K562 (cell line): ENCODE results near the gene STPG4. TPM values are rescaled to one million over a fixed set of nuclear protein-coding genes. Genes with fewer than 3 reads are reported as not detected.

Source experiments
- ATAC-seq: fragments of 200-7000 bp; cut with Tn5 transposase; 3 replicates; pipeline ENCODE4 v1.9.1; 2020; ENCODE audit warnings: moderate library complexity
- BruUV-seq: library from RNA; stranded (reverse); fragments of 400-500 nt; replicated peaks from 2 replicates; lab custom pipeline; 2021; lab: Mats Ljungman, UMichigan
- CTCF ChIA-PET: fragments of 300-600 bp; formaldehyde crosslinking; extraction: SDS; loops from one replicate; lab custom pipeline; 2021; ENCODE audit warnings: low intra/inter-chr PET ratio; lab: Yijun Ruan, JAX
- POLR2A ChIA-PET: fragments of 300-600, 350-650 bp; sonication (Branson Sonifier 250); formaldehyde crosslinking; extraction: SDS; loops from one replicate; lab custom pipeline; 2021; ENCODE audit warnings: antibody characterized with exemption, inconsistent platforms; lab: Yijun Ruan, JAX
- DNase-seq, 4 experiments: peaks; one replicate each; pipeline versions ENCODE4 v3.0.0 to v3.0.0-alpha.2; 2011 to 2018; ENCODE audit warnings: low spot score in 3 of 4, mixed read lengths in 3 of 4; ENCODE audit errors: extremely low read depth in 1 of 4
- FAIRE-seq: peaks from 2 replicates; lab custom pipeline; 2011; peaks lifted over from hg19 to GRCh38; lab: Jason Lieb, UNC
- H2AFZ ChIP-seq: 2 replicates; pipeline ENCODE4 v1.6.0; 2011; ENCODE audit warnings: low read depth, low read length, control low read depth, inconsistent platforms
- H3K27ac ChIP-seq: fragments of 200-600 bp; 3 replicates; pipeline ENCODE4 v1.8.0; 2011; ENCODE audit warnings: low read depth, mild to moderate bottlenecking, control low read depth, inconsistent platforms, low read length, moderate library complexity, mixed read lengths; ENCODE audit errors: extremely low read depth
- H3K27me3 ChIP-seq, 2 experiments: fragments of 300-600 bp in 1 of 2; 2 replicates in 1 of 2; 3 replicates in 1 of 2; pipeline versions ENCODE4 v1.6.0 to v1.8.0; 2011; ENCODE audit warnings: inconsistent platforms in 2 of 2, low read length in 2 of 2, mild to moderate bottlenecking in 1 of 2, mixed read lengths in 1 of 2, moderate library complexity in 1 of 2; ENCODE audit not compliant: control insufficient read depth in 2 of 2, insufficient read depth in 2 of 2
- H3K36me3 ChIP-seq: fragments of 300-600 bp; 3 replicates; pipeline ENCODE4 v1.8.0; 2011; ENCODE audit warnings: mild to moderate bottlenecking, low read length, inconsistent platforms; ENCODE audit not compliant: control insufficient read depth, insufficient read depth
- H3K4me1 ChIP-seq, 2 experiments: fragments of 200-600 bp in 1 of 2; replicated peaks in 1 of 2; 2 replicates in 1 of 2; 3 replicates in 1 of 2; pipeline versions ENCODE4 v1.5.1 to v1.8.0; 2011; ENCODE audit warnings: inconsistent platforms in 2 of 2, low read length in 2 of 2, mild to moderate bottlenecking in 1 of 2, mixed read lengths in 1 of 2, moderate library complexity in 1 of 2; ENCODE audit not compliant: control insufficient read depth in 2 of 2, insufficient read depth in 2 of 2
- H3K4me2 ChIP-seq: 2 replicates; pipeline ENCODE4 v1.6.1; 2011; ENCODE audit warnings: low read length, control low read depth, inconsistent platforms, mixed read lengths; ENCODE audit not compliant: insufficient read depth
- H3K4me3 ChIP-seq: fragments of 200-600 bp; sonication (generic), shearing (Covaris generic); 2 replicates; pipeline ENCODE4 v1.5.1; 2016; ENCODE audit warnings: control low read depth, inconsistent platforms
- H3K79me2 ChIP-seq: fragments of 200-600 bp; 3 replicates; pipeline ENCODE4 v1.8.0; 2011; ENCODE audit warnings: low read length, inconsistent platforms; ENCODE audit not compliant: control insufficient read depth, insufficient read depth
- H3K9ac ChIP-seq, 2 experiments: 2 replicates each; pipeline versions ENCODE4 v1.6.0 to v1.6.1; 2011; ENCODE audit warnings: low read depth in 2 of 2, low read length in 2 of 2, control low read depth in 1 of 2, inconsistent platforms in 1 of 2, mild to moderate bottlenecking in 1 of 2, mixed read lengths in 1 of 2; ENCODE audit not compliant: insufficient read depth in 1 of 2
- H3K9me1 ChIP-seq: one replicate; pipeline ENCODE4 v1.6.0; 2011; ENCODE audit warnings: inconsistent platforms, mild to moderate bottlenecking, low read length, moderate library complexity; ENCODE audit not compliant: control insufficient read depth, insufficient read depth
- H3K9me3 ChIP-seq: replicated peaks from 2 replicates; pipeline ENCODE4 v1.5.1; 2011; ENCODE audit warnings: low read depth, low read length, inconsistent platforms; ENCODE audit not compliant: control insufficient read depth, insufficient read depth
- H4K20me1 ChIP-seq: replicated peaks from 2 replicates; pipeline ENCODE4 v1.6.1; 2011; ENCODE audit warnings: low read length, inconsistent platforms, mixed read lengths; ENCODE audit not compliant: control insufficient read depth, insufficient read depth
- ATF2 ChIP-seq: sonication (generic); formaldehyde crosslinking; IDR thresholded peaks from 2 replicates; pipeline ENCODE4 v1.8.1; 2022; ENCODE audit warnings: missing genetic modification reagents
- BACH1 ChIP-seq: fragments of 200-800 bp; sonication (Bioruptor generic); IDR thresholded peaks from 2 replicates; pipeline ENCODE4 v1.6.1; 2016; ENCODE audit warnings: missing genetic modification characterization, missing compliant biosample characterization
- CBFA2T2 ChIP-seq: fragments of 450-650 bp; conservative IDR thresholded peaks from 2 replicates; pipeline ENCODE4 v1.6.1; 2017; ENCODE audit warnings: mild to moderate bottlenecking
- CREB1 ChIP-seq, 2 experiments: sonication (generic) in 1 of 2; formaldehyde crosslinking in 1 of 2; IDR thresholded peaks; 2 replicates each; pipeline versions ENCODE4 v1.6.1 to v1.8.0; 2012 to 2022; ENCODE audit warnings: inconsistent platforms in 1 of 2, mild to moderate bottlenecking in 1 of 2, missing genetic modification reagents in 1 of 2, moderate library complexity in 1 of 2
- CREBBP ChIP-seq: IDR thresholded peaks from one replicate; pipeline ENCODE4 v1.6.1; 2012; ENCODE audit warnings: low read depth, mild to moderate bottlenecking, control low read depth, inconsistent platforms, low read length
- GTF3C2 ChIP-seq: IDR thresholded peaks from 3 replicates; pipeline ENCODE4 v1.6.1; 2011; ENCODE audit warnings: borderline replicate concordance, mild to moderate bottlenecking, moderate library complexity; ENCODE audit not compliant: insufficient read length; ENCODE audit errors: extremely low read depth
- HMBOX1 ChIP-seq: sonication (generic); IDR thresholded peaks from 2 replicates; pipeline ENCODE4 v1.6.1; 2016
- NR1H2 ChIP-seq: sonication (generic); formaldehyde crosslinking; IDR thresholded peaks from 2 replicates; pipeline ENCODE4 v1.4.0; 2020; ENCODE audit warnings: mild to moderate bottlenecking, missing genetic modification reagents
- POLR3G ChIP-seq: IDR thresholded peaks from 2 replicates; pipeline ENCODE4 v1.6.1; 2011; ENCODE audit not compliant: insufficient read length, insufficient replicate concordance; ENCODE audit errors: extremely low read depth
- POU5F1 ChIP-seq: fragments of 150-350 bp; IDR thresholded peaks from 2 replicates; pipeline ENCODE4 v1.6.1; 2014; ENCODE audit warnings: borderline replicate concordance, low read length, low read depth, mild to moderate bottlenecking; ENCODE audit not compliant: partially characterized antibody
- SRSF1 ChIP-seq: fragments of 200-400 bp; formaldehyde crosslinking; IDR thresholded peaks from 2 replicates; pipeline ENCODE4 v1.6.1; 2017; ENCODE audit warnings: mild to moderate bottlenecking, low read depth, low read length, moderate library complexity
- TRIM28 ChIP-seq: fragments of 450-650 bp; IDR thresholded peaks from 2 replicates; pipeline ENCODE4 v1.6.1; 2017
- ZNF586 ChIP-seq: fragments of 450-650 bp; formaldehyde crosslinking; conservative IDR thresholded peaks from 2 replicates; pipeline ENCODE4 v1.4.0; 2020; ENCODE audit warnings: mild to moderate bottlenecking, moderate library complexity
- ZNF644 ChIP-seq: fragments of 200-800 bp; sonication (Bioruptor generic); IDR thresholded peaks from 2 replicates; pipeline ENCODE4 v1.6.1; 2016; ENCODE audit warnings: low read depth, missing genetic modification characterization, missing compliant biosample characterization
- WGBS: fragments of 100-300 bp; shearing (Covaris generic); methylation state at CpG from one replicate; pipeline ENCODE4 v1.1.6; 2016; ENCODE audit warnings: low coverage, mixed read lengths; ENCODE audit not compliant: insufficient coverage; ENCODE audit errors: missing lambda C conversion rate; 5-methylcytosine and 5-hydroxymethylcytosine counted together
- in situ Hi-C: fragments of 300-500 bp; cut with MboI; formaldehyde crosslinking; loops from 4 replicates; pipeline ENCODE4 v1.15.0; 2018; ENCODE audit warnings: inconsistent platforms, mixed read lengths
- intact Hi-C: fragments of 100-400 bp; cut with micrococcal nuclease; formaldehyde crosslinking; loops from 2 replicates; pipeline ENCODE4 v1.14.2; 2022
- polyA plus RNA-seq, 8 experiments: library from polyadenylated mRNA; depleted of rRNA in 4 of 8; stranded (reverse) in 5 of 8; unstranded in 3 of 8; fragments of >200 nt; fragmentation: Nextera tagmentation in 2 of 8; fragmentation: Illumina TruSeq in 1 of 8; extraction: Ambion mirVana in 2 of 8; extraction: Trizol in 1 of 8; gene quantifications; 2 replicates each; pipeline versions ENCODE4 v1.2.1 to v1.2.3, GENCODE V29; 2011 to 2014; ENCODE audit warnings: inconsistent platforms in 1 of 8, missing spikeins in 1 of 8
- total RNA-seq, 7 experiments: library from RNA; depleted of rRNA in 6 of 7; stranded (reverse); fragments of >200 nt in 6 of 7; fragmentation: Illumina TruSeq in 2 of 7; extraction: Trizol in 2 of 7; gene quantifications; 2 replicates each; pipeline versions ENCODE4 v1.2.1 to v1.2.3, GENCODE V29; 2011 to 2021; ENCODE audit warnings: low replicate concordance in 1 of 7

Gene STPG4
- total and polyA plus RNA-seq, 9 of the 15 experiments (the other 6 are each of a cell fraction or from before 2014, with no cell fraction given) = 0.10 to 0.68 (median 0.22) TPM; not detected in 6

GRCh38 chr2:47051562-47051961 lies 103.5 kb downstream of the STPG4 start:
- FAIRE-seq = no peak

More at GRCh38 chr2:47051562-47051961, 103.5 kb downstream of the STPG4 start:
- POLR2A ChIA-PET = interaction anchor here (1.5 kb wide), 1 partner anchor 13 kb away, joined by 3 read pairs; no protein-coding TSS in a partner anchor
- Histone ChIP-seq H3K9ac (0 out of 4 replicates have a peak overlapping the region, but pooled peaks of 1 of the 2 experiments have one; percentile 35), H3K79me2 (no peaks in the 10 kb centered on the region), H3K4me1 (peaks cover 0 to 4% of the 10 kb centered on the region in 2 experiments; a peak in 1 of 5 replicates), H4K20me1 (peaks cover 3% of the 10 kb centered on the region; the same call in 1 of the 2 replicates), H3K9me1 (no peaks in the 10 kb centered on the region), H3K27ac (no peak overlapping the region)
- intact Hi-C loops = no loop called here
- TF ChIP-seq ZNF644 (tag) (no peak), HMBOX1 (no peak), SRSF1 (no peak), TRIM28 (no peak), ZNF586 (CRISPR knock-in tag) (no peak), CREB1 (IDR thresholded peaks at IDR 0.05) (no peak), CREB1 (CRISPR knock-in tag; IDR thresholded peaks at IDR 0.05) (no peak), NR1H2 (CRISPR knock-in tag) (no peak), BACH1 (no peak), POU5F1 (no peak), CREBBP (no peak), ATF2 (CRISPR knock-in tag) (no peak), POLR3G (no peak), GTF3C2 (no peak), CBFA2T2 (no peak)
- TF ChIP-seq, all 486 proteins: peak for 0
- CTCF ChIA-PET = no interaction called here
- WGBS = 90% methylated on average over 11 of the region's 12 CpGs
- in situ Hi-C loops = no loop called here
- Histone ChIP-seq H3K4me2 (no peak overlapping the region), H2AFZ (no peak overlapping the region), H3K36me3 (peaks cover 9% of the 10 kb centered on the region; the same call in 2 of the 3 replicates), H3K9me3 (no peaks in the 10 kb centered on the region), H3K4me3 (no peak overlapping the region), H3K27me3 (no peaks in the 10 kb centered on the region)
- no peak for DNase-seq
- no TSS peak for BruUV-seq
- ATAC-seq = no peak
